Measurements from ENCODE around the gene CNOT8. TPM values are rescaled to one million over a fixed set of nuclear protein-coding genes. Genes with fewer than 3 reads are reported as not detected.

CNOT8 gene
- polyA plus RNA-seq, 1 donor from 2014 or later = 146 TPM

DNA sequence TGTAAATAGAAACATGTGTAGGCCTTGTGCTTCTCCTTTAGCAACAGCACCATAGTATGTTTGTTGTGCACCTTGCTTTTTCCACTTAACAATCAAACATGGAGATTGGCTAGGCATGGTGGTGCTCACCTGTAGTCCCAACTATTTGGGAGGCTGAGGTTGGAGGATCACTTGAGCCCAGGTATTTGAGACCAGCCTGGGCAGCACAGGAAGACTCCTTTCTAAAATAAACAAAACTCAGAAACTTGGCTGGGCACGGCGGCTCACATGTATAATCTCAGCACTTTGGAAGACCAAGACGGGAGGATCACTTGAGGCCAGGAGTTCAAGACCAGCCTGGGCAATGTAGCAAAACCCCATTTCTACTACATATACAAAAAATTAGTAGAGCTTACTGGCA, 7.1 kb upstream of the CNOT8 start:
- Histone ChIP-seq H3K36me3 (ENCODE audit: insufficient read depth, low read length) (no peaks in the 10 kb centered on the region), H3K9me3 (ENCODE audit: low read length) (no peaks in the 10 kb centered on the region), H4K20me1 (ENCODE audit: insufficient read depth) (no peaks in the 10 kb centered on the region), H3K27ac (ENCODE audit: low read length) (no peak overlapping the region), H3K9me2 (ENCODE audit: insufficient read depth, low read length) (no peaks in the 10 kb centered on the region), H3K27me3 (ENCODE audit: insufficient read depth, low read depth, low read length) (no peaks in the 10 kb centered on the region), H3K4me3 (ENCODE audit: low read length) (no peak overlapping the region), H2AFZ (ENCODE audit: low read depth, low read length) (no peak overlapping the region), H3K9ac (ENCODE audit: low read length) (no peak overlapping the region), H3F3A (ENCODE audit: insufficient read depth, low read length, poor library complexity, severe bottlenecking) (no peaks in the 10 kb centered on the region), H3K4me2 (ENCODE audit: low read length) (no peak overlapping the region), H3K79me2 (replicated peaks; ENCODE audit: insufficient read depth, low read length) (no peaks in the 10 kb centered on the region)
- TF ChIP-seq EP300 (conservative IDR thresholded peaks at IDR 0.05; ENCODE audit: poor library complexity, severe bottlenecking) = no peak
- no peak for TF ChIP-seq MXI1 (conservative IDR thresholded peaks at IDR 0.05; ENCODE audit: poor library complexity, severe bottlenecking)
- no peak for TF ChIP-seq EZH2 (IDR thresholded peaks at IDR 0.05; ENCODE audit: borderline replicate concordance, insufficient read depth, low read length, poor library complexity, severe bottlenecking)
- TF ChIP-seq POLR2AphosphoS5 (IDR thresholded peaks at IDR 0.05) = no peak
- TF ChIP-seq, protein P1, sequence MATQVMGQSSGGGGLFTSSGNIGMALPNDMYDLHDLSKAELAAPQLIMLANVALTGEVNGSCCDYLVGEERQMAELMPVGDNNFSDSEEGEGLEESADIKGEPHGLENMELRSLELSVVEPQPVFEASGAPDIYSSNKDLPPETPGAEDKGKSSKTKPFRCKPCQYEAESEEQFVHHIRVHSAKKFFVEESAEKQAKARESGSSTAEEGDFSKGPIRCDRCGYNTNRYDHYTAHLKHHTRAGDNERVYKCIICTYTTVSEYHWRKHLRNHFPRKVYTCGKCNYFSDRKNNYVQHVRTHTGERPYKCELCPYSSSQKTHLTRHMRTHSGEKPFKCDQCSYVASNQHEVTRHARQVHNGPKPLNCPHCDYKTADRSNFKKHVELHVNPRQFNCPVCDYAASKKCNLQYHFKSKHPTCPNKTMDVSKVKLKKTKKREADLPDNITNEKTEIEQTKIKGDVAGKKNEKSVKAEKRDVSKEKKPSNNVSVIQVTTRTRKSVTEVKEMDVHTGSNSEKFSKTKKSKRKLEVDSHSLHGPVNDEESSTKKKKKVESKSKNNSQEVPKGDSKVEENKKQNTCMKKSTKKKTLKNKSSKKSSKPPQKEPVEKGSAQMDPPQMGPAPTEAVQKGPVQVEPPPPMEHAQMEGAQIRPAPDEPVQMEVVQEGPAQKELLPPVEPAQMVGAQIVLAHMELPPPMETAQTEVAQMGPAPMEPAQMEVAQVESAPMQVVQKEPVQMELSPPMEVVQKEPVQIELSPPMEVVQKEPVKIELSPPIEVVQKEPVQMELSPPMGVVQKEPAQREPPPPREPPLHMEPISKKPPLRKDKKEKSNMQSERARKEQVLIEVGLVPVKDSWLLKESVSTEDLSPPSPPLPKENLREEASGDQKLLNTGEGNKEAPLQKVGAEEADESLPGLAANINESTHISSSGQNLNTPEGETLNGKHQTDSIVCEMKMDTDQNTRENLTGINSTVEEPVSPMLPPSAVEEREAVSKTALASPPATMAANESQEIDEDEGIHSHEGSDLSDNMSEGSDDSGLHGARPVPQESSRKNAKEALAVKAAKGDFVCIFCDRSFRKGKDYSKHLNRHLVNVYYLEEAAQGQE (IDR thresholded peaks at IDR 0.05; ENCODE audit: borderline replicate concordance) = no peak
- no peak for TF ChIP-seq SMC3 (conservative IDR thresholded peaks at IDR 0.05; ENCODE audit: poor library complexity)
- no peak for TF ChIP-seq RAD21 (conservative IDR thresholded peaks at IDR 0.05)
- TF ChIP-seq, protein P2, sequence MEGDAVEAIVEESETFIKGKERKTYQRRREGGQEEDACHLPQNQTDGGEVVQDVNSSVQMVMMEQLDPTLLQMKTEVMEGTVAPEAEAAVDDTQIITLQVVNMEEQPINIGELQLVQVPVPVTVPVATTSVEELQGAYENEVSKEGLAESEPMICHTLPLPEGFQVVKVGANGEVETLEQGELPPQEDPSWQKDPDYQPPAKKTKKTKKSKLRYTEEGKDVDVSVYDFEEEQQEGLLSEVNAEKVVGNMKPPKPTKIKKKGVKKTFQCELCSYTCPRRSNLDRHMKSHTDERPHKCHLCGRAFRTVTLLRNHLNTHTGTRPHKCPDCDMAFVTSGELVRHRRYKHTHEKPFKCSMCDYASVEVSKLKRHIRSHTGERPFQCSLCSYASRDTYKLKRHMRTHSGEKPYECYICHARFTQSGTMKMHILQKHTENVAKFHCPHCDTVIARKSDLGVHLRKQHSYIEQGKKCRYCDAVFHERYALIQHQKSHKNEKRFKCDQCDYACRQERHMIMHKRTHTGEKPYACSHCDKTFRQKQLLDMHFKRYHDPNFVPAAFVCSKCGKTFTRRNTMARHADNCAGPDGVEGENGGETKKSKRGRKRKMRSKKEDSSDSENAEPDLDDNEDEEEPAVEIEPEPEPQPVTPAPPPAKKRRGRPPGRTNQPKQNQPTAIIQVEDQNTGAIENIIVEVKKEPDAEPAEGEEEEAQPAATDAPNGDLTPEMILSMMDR (IDR thresholded peaks at IDR 0.05; ENCODE audit: poor library complexity, severe bottlenecking) = no peak
- TF ChIP-seq TAF1 (IDR thresholded peaks at IDR 0.05; ENCODE audit: low read depth) = no peak

DNA sequence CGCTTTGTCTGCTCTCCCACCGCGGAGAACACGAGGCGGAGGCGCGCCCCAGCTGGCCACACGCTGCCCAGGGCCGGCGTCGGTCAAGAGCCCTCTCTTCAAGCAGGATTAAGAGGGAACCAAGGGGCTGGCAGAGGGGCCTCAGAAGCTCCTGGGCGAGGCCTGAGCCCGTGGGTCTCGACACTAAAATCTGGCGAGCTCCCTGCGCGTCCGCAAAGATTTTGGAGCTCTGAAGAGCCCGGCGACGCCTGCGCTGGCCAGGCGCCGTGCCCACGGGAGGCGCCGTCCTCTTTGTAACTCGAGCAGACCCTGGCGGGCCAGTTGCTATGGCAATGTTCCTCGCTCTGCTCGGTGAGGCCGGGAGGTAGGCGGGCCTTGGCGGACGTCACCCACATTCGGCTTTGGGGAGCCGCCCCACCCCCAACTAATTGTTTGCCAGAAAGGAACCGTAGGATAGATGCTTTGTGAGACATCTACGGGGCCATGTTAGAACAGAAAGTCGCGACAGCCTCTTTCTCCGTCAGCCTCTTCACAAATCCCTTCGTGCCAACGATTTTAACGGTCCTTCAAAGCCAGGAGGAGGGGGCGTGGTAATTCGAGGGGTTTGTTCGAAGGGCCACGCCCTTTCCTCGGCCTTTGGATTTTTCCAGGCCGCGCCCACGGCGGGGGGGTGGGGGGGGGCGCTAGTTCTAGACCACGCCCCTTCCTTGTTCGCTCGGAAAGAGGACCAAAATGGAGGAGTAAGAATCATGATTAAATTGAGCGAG, 714 bp upstream of the CNOT8 start:
- H3K4me3 ChIP-seq (ENCODE audit: low read length) = peak overlapping the region; percentile 78
- peak; percentile 83 for TF ChIP-seq MXI1 (conservative IDR thresholded peaks at IDR 0.05; ENCODE audit: poor library complexity, severe bottlenecking)
- TF ChIP-seq, protein P1 (IDR thresholded peaks at IDR 0.05; ENCODE audit: borderline replicate concordance) = peak; percentile 32
- peak; percentile 85 for TF ChIP-seq POLR2AphosphoS5 (IDR thresholded peaks at IDR 0.05)
- peak; percentile 33 for TF ChIP-seq TAF1 (IDR thresholded peaks at IDR 0.05; ENCODE audit: low read depth)
- peak; percentile 66 for TF ChIP-seq EP300 (conservative IDR thresholded peaks at IDR 0.05; ENCODE audit: poor library complexity, severe bottlenecking)
- TF ChIP-seq, protein P2 (IDR thresholded peaks at IDR 0.05; ENCODE audit: poor library complexity, severe bottlenecking) = peak; percentile 52
- peak; percentile 47 for TF ChIP-seq RAD21 (conservative IDR thresholded peaks at IDR 0.05)
- peak; percentile 23 for TF ChIP-seq SMC3 (conservative IDR thresholded peaks at IDR 0.05; ENCODE audit: poor library complexity)
- no peak for TF ChIP-seq EZH2 (IDR thresholded peaks at IDR 0.05; ENCODE audit: borderline replicate concordance, insufficient read depth, low read length, poor library complexity, severe bottlenecking)

More for the DNA sequence above, 714 bp upstream of the CNOT8 start:
- Histone ChIP-seq H4K20me1 (ENCODE audit: insufficient read depth) (no peaks in the 10 kb centered on the region), H3K27ac (ENCODE audit: low read length) (peak overlapping the region; percentile 99), H3K4me2 (ENCODE audit: low read length) (peak overlapping the region; percentile 94), H3K9me2 (ENCODE audit: insufficient read depth, low read length) (no peaks in the 10 kb centered on the region), H3K9ac (ENCODE audit: low read length) (peak overlapping the region; percentile 96), H3K79me2 (replicated peaks; ENCODE audit: insufficient read depth, low read length) (peaks cover 40% of the 10 kb centered on the region), H3K36me3 (ENCODE audit: insufficient read depth, low read length) (no peaks in the 10 kb centered on the region), H3F3A (ENCODE audit: insufficient read depth, low read length, poor library complexity, severe bottlenecking) (peaks cover 5% of the 10 kb centered on the region), H2AFZ (ENCODE audit: low read depth, low read length) (peak overlapping the region; percentile 98), H3K27me3 (ENCODE audit: insufficient read depth, low read depth, low read length) (no peaks in the 10 kb centered on the region), H3K9me3 (ENCODE audit: low read length) (no peaks in the 10 kb centered on the region)
